ENCODE measurements around the gene SPOPL.

Gene SPOPL

DNA sequence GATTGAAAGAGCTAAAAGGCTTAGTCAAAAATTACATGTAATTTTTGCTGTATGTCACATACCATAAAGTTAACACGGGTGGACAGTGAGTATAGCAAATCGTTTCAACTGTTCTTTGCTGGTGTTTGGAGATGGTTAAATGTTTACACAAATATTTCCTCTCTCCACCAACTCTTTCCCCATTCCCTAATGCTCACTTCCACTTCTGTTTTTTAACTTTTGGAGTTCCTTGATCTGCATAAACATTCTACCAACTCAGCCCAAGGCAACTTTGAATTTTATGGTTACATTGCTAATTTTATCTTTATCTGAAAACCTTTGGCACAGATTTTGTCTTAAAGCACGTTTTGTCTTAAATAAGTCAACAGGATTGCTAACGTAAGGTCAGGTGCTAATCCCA lies 1.9 kb upstream of the SPOPL start:
- DNase-seq (ENCODE audit: extremely low spot score), result no peak
- CTCF ChIA-PET, result no interaction called here
- POLR2A ChIA-PET, result no interaction called here
- no peak for TF ChIP-seq CTCF (IDR thresholded peaks at IDR 0.05; ENCODE audit: control extremely low read depth, extremely low read depth, low read depth, missing control alignments)

DNA sequence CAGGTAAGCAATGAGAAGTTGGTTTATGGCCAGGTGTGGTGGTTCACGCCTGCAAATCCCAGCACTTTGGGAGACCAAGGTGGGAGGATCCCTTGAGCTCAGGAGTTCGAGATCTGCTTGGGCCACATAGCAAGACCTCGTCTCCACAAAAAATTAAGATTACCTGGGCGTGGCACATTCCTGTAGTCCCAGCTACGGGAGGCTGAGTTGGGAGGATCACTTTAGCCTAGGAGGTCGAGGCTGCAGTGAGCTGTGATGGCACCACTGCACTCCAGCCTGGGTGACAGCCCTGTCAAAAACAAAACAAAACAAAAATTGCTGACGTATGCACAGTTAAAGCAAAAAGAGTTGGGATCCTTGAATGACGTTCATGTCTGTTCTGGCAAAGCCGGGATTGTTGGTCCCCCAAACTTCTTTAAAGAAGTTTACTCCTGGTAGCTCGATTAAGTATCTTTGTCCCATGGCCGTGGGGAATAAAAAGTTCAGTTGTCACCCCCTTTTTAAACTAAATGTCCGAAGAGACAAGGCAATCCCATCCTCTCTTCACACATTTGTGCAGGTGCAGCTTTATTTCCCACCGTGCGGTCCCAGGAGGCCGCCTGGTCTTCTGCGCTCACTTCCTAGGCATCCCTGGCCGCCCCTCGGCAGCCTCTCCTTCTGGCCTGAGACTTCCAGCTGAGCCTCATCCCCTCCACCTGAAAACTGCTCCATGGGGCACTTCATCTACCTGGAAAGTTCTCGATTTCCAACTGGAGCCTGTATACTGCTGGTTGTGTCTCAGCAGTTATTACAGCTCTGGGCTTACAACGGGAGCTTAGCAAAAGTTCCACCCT lies 762 bp upstream of the SPOPL start:
- CTCF ChIA-PET, result interaction anchor here (0.6 to 1.7 kb wide), 8 partner anchors 9 to 218 kb away, joined by 3 to 9 read pairs (median 3); no protein-coding TSS in a partner anchor
- DNase-seq (ENCODE audit: extremely low spot score), result no peak
- POLR2A ChIA-PET, result no interaction called here
- no peak for TF ChIP-seq CTCF (IDR thresholded peaks at IDR 0.05; ENCODE audit: control extremely low read depth, extremely low read depth, low read depth, missing control alignments)

GRCh38 chr2:138502255-138503086 lies 901 bp downstream of the SPOPL start:
- no peak for DNase-seq (ENCODE audit: extremely low spot score)

GRCh38 chr2:138503087-138503442 lies 1.5 kb downstream of the SPOPL start:
- no peak for DNase-seq (ENCODE audit: extremely low spot score)
- no peak for TF ChIP-seq CTCF (IDR thresholded peaks at IDR 0.05; ENCODE audit: control extremely low read depth, extremely low read depth, low read depth, missing control alignments)
- ChIA-PET POLR2A (no interaction called here), CTCF (interaction anchor here (1.0 to 10.5 kb wide), 3 partner anchors 12 to 209 kb away, joined by 3 to 65 read pairs (median 19); no protein-coding TSS in a partner anchor)

More at GRCh38 chr2:138502255-138503086, 901 bp downstream of the SPOPL start:
- no peak for TF ChIP-seq CTCF (IDR thresholded peaks at IDR 0.05; ENCODE audit: control extremely low read depth, extremely low read depth, low read depth, missing control alignments)
- ChIA-PET CTCF (interaction anchor here (1.0 to 10.5 kb wide), 3 partner anchors 12 to 209 kb away, joined by 3 to 65 read pairs (median 19); no protein-coding TSS in a partner anchor), POLR2A (interaction anchor here (0.7 kb wide), 1 partner anchor 13 kb away, joined by 3 read pairs; no protein-coding TSS in a partner anchor)

- no peak for TF ChIP-seq CTCF (IDR thresholded peaks at IDR 0.05; ENCODE audit: control extremely low read depth, extremely low read depth, low read depth, missing control alignments)
- POLR2A ChIA-PET, result no interaction called here
- CTCF ChIA-PET, result interaction anchor here (4.2 to 10.5 kb wide), 2 partner anchors 11 to 17 kb away, joined by 19 to 65 read pairs; no protein-coding TSS in a partner anchor
- DNase-seq (ENCODE audit: extremely low spot score), result no peak
Measured at GRCh38 chr2:138503652-138504051, 2.1 kb downstream of the SPOPL start.

DNA sequence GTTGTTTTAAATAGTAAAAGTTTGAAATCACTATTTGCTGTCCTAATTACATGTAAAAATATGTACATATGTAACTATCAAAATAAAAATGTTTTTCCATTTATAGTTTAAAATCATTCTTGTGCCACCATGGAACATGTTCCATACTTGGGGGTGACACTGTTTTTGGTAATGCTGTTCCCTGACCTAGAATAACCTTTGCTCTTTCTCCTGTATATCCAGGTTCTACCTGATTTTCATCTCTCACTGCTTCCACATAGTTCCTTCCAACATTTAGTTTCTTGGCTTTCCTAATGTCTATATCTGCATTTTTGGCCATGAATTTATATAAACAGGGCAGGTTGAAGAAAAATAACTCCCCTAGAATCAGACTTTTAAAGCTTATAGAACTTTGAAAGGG lies 2.5 kb downstream of the SPOPL start:
- TF ChIP-seq CTCF (IDR thresholded peaks at IDR 0.05; ENCODE audit: control extremely low read depth, extremely low read depth, low read depth, missing control alignments), result no peak
- POLR2A ChIA-PET, result no interaction called here
- CTCF ChIA-PET, result interaction anchor here (4.2 to 10.5 kb wide), 2 partner anchors 11 to 17 kb away, joined by 19 to 65 read pairs; no protein-coding TSS in a partner anchor
- no peak for DNase-seq (ENCODE audit: extremely low spot score)

All from GM10248 (cell line).